H1 (cell line): Measurements from ENCODE around the gene ARHGAP15. TPM values are rescaled to one million over a fixed set of nuclear protein-coding genes. Genes with fewer than 3 reads are reported as not detected.

Source experiments
- ASH2L ChIP-seq: fragments of 200-600, 300-600 bp; sonication (generic); IDR thresholded peaks from one replicate; pipeline ENCODE4 v1.7.1; 2017; ENCODE audit warnings: low read length
- ATF2 ChIP-seq: IDR thresholded peaks from 2 replicates; pipeline ENCODE4 v1.6.1; 2012; ENCODE audit warnings: low read length, inconsistent platforms
- E2F6 ChIP-seq: IDR thresholded peaks from 2 replicates; pipeline ENCODE4 v1.6.1; 2012; ENCODE audit warnings: inconsistent platforms
- JUN ChIP-seq: IDR thresholded peaks from 2 replicates; pipeline ENCODE4 v1.6.1; 2011; ENCODE audit warnings: low read depth, mild to moderate bottlenecking, improper control_type of control experiment, low read length
- SIRT6 ChIP-seq: IDR thresholded peaks from one replicate; pipeline ENCODE4 v1.7.1; 2012; ENCODE audit warnings: low read length, inconsistent platforms
- SP4 ChIP-seq: IDR thresholded peaks from 2 replicates; pipeline ENCODE4 v1.6.1; 2012; ENCODE audit warnings: low read length, inconsistent platforms
- TAF7 ChIP-seq: optimal IDR thresholded peaks from 2 replicates; pipeline ENCODE3; 2011; ENCODE audit warnings: low read depth, mild to moderate bottlenecking, inconsistent platforms, low read length, moderate library complexity, borderline replicate concordance
- TBP ChIP-seq: IDR thresholded peaks from 2 replicates; pipeline ENCODE4 v1.6.1; 2011; ENCODE audit warnings: low read depth, low read length, improper control_type of control experiment
- USF2 ChIP-seq: IDR thresholded peaks from 2 replicates; pipeline ENCODE4 v1.6.1; 2011; ENCODE audit warnings: low read length, improper control_type of control experiment
- polyA plus RNA-seq, 7 experiments: library from polyadenylated mRNA; depleted of rRNA in 3 of 7; stranded (reverse) in 5 of 7; unstranded in 2 of 7; fragments of >200 nt in 5 of 7; fragments of 200-250 nt in 2 of 7; gene quantifications; 1 replicate in 5 of 7; 2 replicates in 1 of 7; 4 replicates in 1 of 7; pipeline versions ENCODE4 v1.2.1 to v1.2.3, GENCODE V29; 2011 to 2013; ENCODE audit warnings: missing spikeins in 2 of 7, mixed read lengths in 2 of 7
- total RNA-seq: library from RNA; stranded (reverse); fragmentation: NEBNext Ultra II Directional; extraction: Animal tissue kit (Norgen Biotek cat#: 25700); gene quantifications from 2 replicates; pipeline ENCODE4 v1.2.1, GENCODE V29; 2021

ARHGAP15 gene
- total and polyA plus RNA-seq, 2 of the 8 experiments (the other 6 are each of a cell fraction or from before 2014, with no cell fraction given), result not detected

GRCh38 chr2:143209570-143210445 lies 80.6 kb downstream of the ARHGAP15 start (continued):
- no peak for TF ChIP-seq USF2
- no peak for TF ChIP-seq TBP
- no peak for TF ChIP-seq TAF7
- TF ChIP-seq ASH2L, result no peak
- no peak for TF ChIP-seq ATF2
- TF ChIP-seq JUN, result no peak
- no peak for TF ChIP-seq SP4
- no peak for TF ChIP-seq SIRT6
- TF ChIP-seq E2F6, result no peak
